HepG2 (cell line): ENCODE measurements around the gene SPON2. TPM values are rescaled to one million over a fixed set of nuclear protein-coding genes. Genes with fewer than 3 reads are reported as not detected.

Experiments used
- FOXJ3 ChIP-seq: sonication (generic); formaldehyde crosslinking; IDR thresholded peaks from 2 replicates; pipeline ENCODE4 v1.4.0; 2020; ENCODE audit warnings: missing genetic modification reagents, mild to moderate bottlenecking, borderline replicate concordance
- MIER3 ChIP-seq: IDR thresholded peaks from 2 replicates; pipeline ENCODE4 v1.6.1; 2016; ENCODE audit warnings: missing compliant biosample characterization, borderline replicate concordance
- NBN ChIP-seq: fragments of 450-650 bp; conservative IDR thresholded peaks from 2 replicates; pipeline ENCODE4 v1.6.1; 2017
- TGIF2 ChIP-seq: IDR thresholded peaks from 2 replicates; pipeline ENCODE4 v1.6.1; 2016; ENCODE audit warnings: control low read depth, missing compliant biosample characterization
- ZFP37 ChIP-seq: sonication (generic); formaldehyde crosslinking; IDR thresholded peaks from 2 replicates; pipeline ENCODE4 v1.4.0; 2020; ENCODE audit warnings: missing genetic modification reagents, borderline replicate concordance
- ZNF235 ChIP-seq: sonication (generic); formaldehyde crosslinking; IDR thresholded peaks from 2 replicates; pipeline ENCODE4 v1.8.1; 2023; ENCODE audit warnings: mild to moderate bottlenecking, missing genetic modification reagents, borderline replicate concordance
- ZNF24 ChIP-seq: fragments of 450-650 bp; IDR thresholded peaks from 2 replicates; pipeline ENCODE4 v1.6.1; 2017; ENCODE audit warnings: antibody characterized with exemption, mild to moderate bottlenecking
- ZNF329 ChIP-seq: sonication (generic); formaldehyde crosslinking; IDR thresholded peaks from 2 replicates; pipeline ENCODE4 v1.9.0; 2021; ENCODE audit warnings: low read depth, mild to moderate bottlenecking, missing genetic modification reagents
- ZNF598 ChIP-seq: sonication (generic); formaldehyde crosslinking; IDR thresholded peaks from 2 replicates; pipeline ENCODE4 v1.5.1; 2020; ENCODE audit warnings: mild to moderate bottlenecking, missing genetic modification reagents, borderline replicate concordance
- ZSCAN21 ChIP-seq: sonication (generic); formaldehyde crosslinking; IDR thresholded peaks from 2 replicates; pipeline ENCODE4 v1.8.0; 2022; ENCODE audit warnings: mild to moderate bottlenecking, missing genetic modification reagents, moderate library complexity, borderline replicate concordance
- polyA plus RNA-seq, 8 experiments: library from polyadenylated mRNA; depleted of rRNA in 3 of 8; stranded (reverse) in 7 of 8; unstranded in 1 of 8; fragments of >200 nt; fragmentation: Illumina TruSeq in 4 of 8; extraction: Trizol in 4 of 8; gene quantifications; 2 replicates each; pipeline versions ENCODE4 v1.2.1 to v1.2.3, GENCODE V29; 2011 to 2016; ENCODE audit warnings: low read depth in 4 of 8, missing spikeins in 1 of 8, mixed read lengths in 1 of 8; ENCODE audit not compliant: insufficient read depth in 1 of 8
- total RNA-seq, 5 experiments: library from RNA; depleted of rRNA; stranded (reverse); fragments of >200 nt; fragmentation: Illumina TruSeq; extraction: Trizol; gene quantifications; 2 replicates each; pipeline ENCODE4 v1.2.3, GENCODE V29; 2016; ENCODE audit warnings: low read depth in 1 of 5
- TF ChIP-seq, protein P1 (sequence below): sonication (generic); formaldehyde crosslinking; IDR thresholded peaks from 2 replicates; pipeline ENCODE4 v1.8.0; 2022; ENCODE audit warnings: mild to moderate bottlenecking, missing genetic modification reagents, moderate library complexity
- TF ChIP-seq, protein P2 (sequence below): sonication (generic); formaldehyde crosslinking; IDR thresholded peaks from 2 replicates; pipeline ENCODE4 v1.4.0; 2020; ENCODE audit warnings: missing genetic modification reagents, mild to moderate bottlenecking, borderline replicate concordance
- TF ChIP-seq, protein P3 (sequence below): fragments of 450-650 bp; IDR thresholded peaks from 2 replicates; pipeline ENCODE4 v1.6.1; 2016
- TF ChIP-seq, protein P4 (sequence below): sonication (generic); formaldehyde crosslinking; IDR thresholded peaks from 2 replicates; pipeline ENCODE4 v1.5.0; 2020; ENCODE audit warnings: missing genetic modification reagents
- TF ChIP-seq, protein P5 (sequence below): sonication (generic); formaldehyde crosslinking; IDR thresholded peaks from 2 replicates; pipeline ENCODE4 v1.9.0; 2022; ENCODE audit warnings: missing genetic modification reagents, mild to moderate bottlenecking, borderline replicate concordance

The SPON2 gene
- total and polyA plus RNA-seq, 2 of the 13 experiments (the other 11 are each of a cell fraction or from before 2014, with no cell fraction given) = 17.4 to 55.2 TPM

DNA sequence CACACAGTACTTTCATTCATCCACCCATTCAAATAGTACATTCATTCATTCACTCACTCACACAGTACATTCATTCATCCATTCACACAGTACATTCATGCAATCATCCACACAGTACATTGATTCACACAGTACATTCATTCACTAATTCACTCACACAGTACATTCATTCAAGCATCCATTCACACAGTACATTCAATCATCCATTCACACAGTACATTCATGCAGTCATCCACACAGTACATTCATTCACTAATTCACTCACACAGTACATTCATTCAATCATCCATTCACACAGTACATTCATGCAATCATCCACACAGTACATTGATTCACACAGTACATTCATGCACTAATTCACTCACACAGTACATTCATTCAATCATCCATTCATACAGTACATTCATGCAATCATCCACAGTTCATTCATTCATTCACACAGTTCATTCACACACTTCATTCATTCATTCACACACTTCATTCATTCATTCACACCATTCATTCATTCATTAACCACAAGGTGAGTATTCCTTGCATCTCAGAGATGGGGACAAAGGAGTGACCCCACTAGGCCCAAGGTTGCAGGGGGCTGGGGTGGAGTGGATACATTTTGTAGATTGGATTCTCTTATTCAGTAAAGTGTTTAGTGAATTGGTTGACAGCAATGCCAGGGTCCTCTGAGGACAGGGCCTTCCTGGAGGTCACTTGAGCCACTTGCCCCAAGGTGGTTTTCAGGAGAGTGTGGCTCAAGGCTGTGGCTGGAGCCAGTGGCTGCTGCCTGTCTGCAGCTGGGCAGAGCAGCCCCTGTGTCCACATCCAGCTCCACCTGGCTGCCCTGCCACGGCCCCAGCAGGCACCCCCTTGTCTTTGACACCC is 4.3 kb upstream of the SPON2 start (continued):
- TF ChIP-seq, protein P1, sequence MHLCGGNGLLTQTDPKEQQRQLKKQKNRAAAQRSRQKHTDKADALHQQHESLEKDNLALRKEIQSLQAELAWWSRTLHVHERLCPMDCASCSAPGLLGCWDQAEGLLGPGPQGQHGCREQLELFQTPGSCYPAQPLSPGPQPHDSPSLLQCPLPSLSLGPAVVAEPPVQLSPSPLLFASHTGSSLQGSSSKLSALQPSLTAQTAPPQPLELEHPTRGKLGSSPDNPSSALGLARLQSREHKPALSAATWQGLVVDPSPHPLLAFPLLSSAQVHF (CRISPR knock-in tag) = no peak
- TF ChIP-seq ZNF24 (peak; percentile 92), FOXJ3 (CRISPR knock-in tag) (no peak), MIER3 (CRISPR knock-in tag) (no peak), ZFP37 (CRISPR knock-in tag) (no peak), ZNF329 (CRISPR knock-in tag) (peak; percentile 92), ZNF235 (CRISPR knock-in tag) (no peak), NBN (0 out of 2 replicates have a peak, but pooled peaks have one; percentile 77), ZSCAN21 (peak; percentile 70; the same call in 1 of the 2 replicates), TGIF2 (CRISPR knock-in tag) (no peak), ZNF598 (CRISPR knock-in tag) (no peak)
- TF ChIP-seq, protein P2, sequence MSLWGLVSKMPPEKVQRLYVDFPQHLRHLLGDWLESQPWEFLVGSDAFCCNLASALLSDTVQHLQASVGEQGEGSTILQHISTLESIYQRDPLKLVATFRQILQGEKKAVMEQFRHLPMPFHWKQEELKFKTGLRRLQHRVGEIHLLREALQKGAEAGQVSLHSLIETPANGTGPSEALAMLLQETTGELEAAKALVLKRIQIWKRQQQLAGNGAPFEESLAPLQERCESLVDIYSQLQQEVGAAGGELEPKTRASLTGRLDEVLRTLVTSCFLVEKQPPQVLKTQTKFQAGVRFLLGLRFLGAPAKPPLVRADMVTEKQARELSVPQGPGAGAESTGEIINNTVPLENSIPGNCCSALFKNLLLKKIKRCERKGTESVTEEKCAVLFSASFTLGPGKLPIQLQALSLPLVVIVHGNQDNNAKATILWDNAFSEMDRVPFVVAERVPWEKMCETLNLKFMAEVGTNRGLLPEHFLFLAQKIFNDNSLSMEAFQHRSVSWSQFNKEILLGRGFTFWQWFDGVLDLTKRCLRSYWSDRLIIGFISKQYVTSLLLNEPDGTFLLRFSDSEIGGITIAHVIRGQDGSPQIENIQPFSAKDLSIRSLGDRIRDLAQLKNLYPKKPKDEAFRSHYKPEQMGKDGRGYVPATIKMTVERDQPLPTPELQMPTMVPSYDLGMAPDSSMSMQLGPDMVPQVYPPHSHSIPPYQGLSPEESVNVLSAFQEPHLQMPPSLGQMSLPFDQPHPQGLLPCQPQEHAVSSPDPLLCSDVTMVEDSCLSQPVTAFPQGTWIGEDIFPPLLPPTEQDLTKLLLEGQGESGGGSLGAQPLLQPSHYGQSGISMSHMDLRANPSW = no peak
- TF ChIP-seq, protein P3, sequence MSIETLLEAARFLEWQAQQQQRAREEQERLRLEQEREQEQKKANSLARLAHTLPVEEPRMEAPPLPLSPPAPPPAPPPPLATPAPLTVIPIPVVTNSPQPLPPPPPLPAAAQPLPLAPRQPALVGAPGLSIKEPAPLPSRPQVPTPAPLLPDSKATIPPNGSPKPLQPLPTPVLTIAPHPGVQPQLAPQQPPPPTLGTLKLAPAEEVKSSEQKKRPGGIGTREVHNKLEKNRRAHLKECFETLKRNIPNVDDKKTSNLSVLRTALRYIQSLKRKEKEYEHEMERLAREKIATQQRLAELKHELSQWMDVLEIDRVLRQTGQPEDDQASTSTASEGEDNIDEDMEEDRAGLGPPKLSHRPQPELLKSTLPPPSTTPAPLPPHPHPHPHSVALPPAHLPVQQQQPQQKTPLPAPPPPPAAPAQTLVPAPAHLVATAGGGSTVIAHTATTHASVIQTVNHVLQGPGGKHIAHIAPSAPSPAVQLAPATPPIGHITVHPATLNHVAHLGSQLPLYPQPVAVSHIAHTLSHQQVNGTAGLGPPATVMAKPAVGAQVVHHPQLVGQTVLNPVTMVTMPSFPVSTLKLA = no peak
- TF ChIP-seq, protein P4, sequence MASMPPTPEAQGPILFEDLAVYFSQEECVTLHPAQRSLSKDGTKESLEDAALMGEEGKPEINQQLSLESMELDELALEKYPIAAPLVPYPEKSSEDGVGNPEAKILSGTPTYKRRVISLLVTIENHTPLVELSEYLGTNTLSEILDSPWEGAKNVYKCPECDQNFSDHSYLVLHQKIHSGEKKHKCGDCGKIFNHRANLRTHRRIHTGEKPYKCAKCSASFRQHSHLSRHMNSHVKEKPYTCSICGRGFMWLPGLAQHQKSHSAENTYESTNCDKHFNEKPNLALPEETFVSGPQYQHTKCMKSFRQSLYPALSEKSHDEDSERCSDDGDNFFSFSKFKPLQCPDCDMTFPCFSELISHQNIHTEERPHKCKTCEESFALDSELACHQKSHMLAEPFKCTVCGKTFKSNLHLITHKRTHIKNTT = no peak
- TF ChIP-seq, protein P5, sequence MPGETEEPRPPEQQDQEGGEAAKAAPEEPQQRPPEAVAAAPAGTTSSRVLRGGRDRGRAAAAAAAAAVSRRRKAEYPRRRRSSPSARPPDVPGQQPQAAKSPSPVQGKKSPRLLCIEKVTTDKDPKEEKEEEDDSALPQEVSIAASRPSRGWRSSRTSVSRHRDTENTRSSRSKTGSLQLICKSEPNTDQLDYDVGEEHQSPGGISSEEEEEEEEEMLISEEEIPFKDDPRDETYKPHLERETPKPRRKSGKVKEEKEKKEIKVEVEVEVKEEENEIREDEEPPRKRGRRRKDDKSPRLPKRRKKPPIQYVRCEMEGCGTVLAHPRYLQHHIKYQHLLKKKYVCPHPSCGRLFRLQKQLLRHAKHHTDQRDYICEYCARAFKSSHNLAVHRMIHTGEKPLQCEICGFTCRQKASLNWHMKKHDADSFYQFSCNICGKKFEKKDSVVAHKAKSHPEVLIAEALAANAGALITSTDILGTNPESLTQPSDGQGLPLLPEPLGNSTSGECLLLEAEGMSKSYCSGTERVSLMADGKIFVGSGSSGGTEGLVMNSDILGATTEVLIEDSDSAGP = 0 out of 2 replicates have a peak, but pooled peaks have one; percentile 18
